Skeletal muscle satellite cell (primary cell): Measurements from ENCODE around the gene PTPN7.
"Not testable (repeated sequence)": the region's sequence is repeated elsewhere in the genome, so short reads cannot be mapped to it uniquely, and the experiment has no call there.

Experiments used
- H3K27me3 ChIP-seq: 2 replicates; pipeline ENCODE4 v1.7.0; 2013; ENCODE audit warnings: low read length; ENCODE audit not compliant: control insufficient read depth, insufficient read depth
- H3K36me3 ChIP-seq: 2 replicates; pipeline ENCODE4 v1.7.0; 2013; ENCODE audit warnings: mild to moderate bottlenecking, control low read depth, low read length; ENCODE audit not compliant: insufficient read depth
- H3K4me1 ChIP-seq: 2 replicates; pipeline ENCODE4 v1.7.0; 2013; ENCODE audit warnings: low read length; ENCODE audit not compliant: control insufficient read depth, insufficient read depth
- H3K4me2 ChIP-seq: 2 replicates; pipeline ENCODE4 v1.7.0; 2013; ENCODE audit warnings: mild to moderate bottlenecking, low read length
- H3K4me3 ChIP-seq: 2 replicates; pipeline ENCODE4 v1.7.0; 2013; ENCODE audit warnings: low read length
- H3K9ac ChIP-seq: 2 replicates; pipeline ENCODE4 v1.7.0; 2013; ENCODE audit warnings: mild to moderate bottlenecking, low read depth, low read length, moderate library complexity
- H3K9me3 ChIP-seq: replicated peaks from 2 replicates; pipeline ENCODE4 v1.7.0; 2013; ENCODE audit warnings: mild to moderate bottlenecking, control low read depth, low read length

PTPN7 gene

DNA sequence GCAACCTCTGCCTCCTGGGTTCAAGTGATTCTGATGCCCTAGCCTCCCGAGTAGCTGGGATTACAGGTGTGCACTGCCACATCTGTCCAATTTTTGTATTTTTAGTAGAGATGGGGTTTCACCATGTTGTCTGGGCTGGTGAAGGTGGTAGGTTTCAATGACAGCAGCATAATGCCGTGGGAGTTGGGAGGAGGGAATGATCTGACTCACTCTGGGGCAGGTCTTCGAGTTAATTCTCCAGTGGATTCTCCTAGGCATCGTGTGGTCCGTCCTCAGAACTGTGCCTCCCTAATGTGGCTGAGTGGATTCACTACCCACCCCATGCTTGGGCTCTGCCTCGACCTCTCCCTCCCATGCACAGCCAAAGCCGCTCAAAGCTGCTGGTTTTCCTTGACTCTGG lies 39.4 kb downstream of the PTPN7 start:
- no peak overlapping the region for H3K4me2 ChIP-seq
- no peaks in the 10 kb centered on the region for H3K4me1 ChIP-seq
- H3K4me3 ChIP-seq, result no peak overlapping the region
- peaks cover 26% of the 10 kb centered on the region for H3K27me3 ChIP-seq
- H3K36me3 ChIP-seq, result no peaks in the 10 kb centered on the region
- no peak overlapping the region for H3K9ac ChIP-seq
- no peaks in the 10 kb centered on the region for H3K9me3 ChIP-seq

DNA sequence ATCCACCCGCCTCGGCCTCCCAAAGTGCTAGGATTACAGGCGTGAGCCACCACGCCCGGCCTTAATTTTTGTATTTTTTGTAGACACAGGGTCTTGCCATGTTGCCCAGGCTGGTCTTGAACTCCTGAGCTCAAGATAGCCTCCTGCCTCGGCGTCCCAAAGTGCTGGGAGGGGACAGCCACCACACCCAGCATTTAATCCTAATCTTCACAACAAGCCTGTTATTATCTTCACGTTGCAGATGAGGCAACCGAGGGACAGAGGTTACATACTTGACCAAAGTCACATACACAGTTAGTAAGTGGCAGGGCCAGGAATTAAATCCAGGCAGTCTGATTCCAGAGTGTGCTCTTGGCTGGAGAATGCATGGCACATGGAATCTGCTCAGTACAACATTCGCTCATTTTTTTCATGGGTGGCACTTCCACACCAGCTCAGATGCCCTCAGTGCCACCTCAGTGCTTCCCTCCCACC lies 42.5 kb downstream of the PTPN7 start:
- Histone ChIP-seq H3K4me1 (peaks cover 5% of the 10 kb centered on the region), H3K9me3 (no peaks in the 10 kb centered on the region), H3K27me3 (peaks cover 13% of the 10 kb centered on the region), H3K4me3 (no peak overlapping the region), H3K9ac (no peak overlapping the region), H3K4me2 (no peak overlapping the region), H3K36me3 (no peaks in the 10 kb centered on the region)

- Histone ChIP-seq H3K9ac (no peak overlapping the region), H3K9me3 (no peaks in the 10 kb centered on the region), H3K4me1 (peaks cover 10% of the 10 kb centered on the region), H3K36me3 (no peaks in the 10 kb centered on the region), H3K27me3 (peaks cover 9% of the 10 kb centered on the region), H3K4me3 (no peak overlapping the region), H3K4me2 (no peak overlapping the region)
These were observed 44.1 kb downstream of the PTPN7 start for GRCh38 chr1:202116287-202116686.

- no peak overlapping the region for H3K4me2 ChIP-seq
- H3K9me3 ChIP-seq, result no peaks in the 10 kb centered on the region
- H3K4me1 ChIP-seq, result peaks cover 10% of the 10 kb centered on the region
- H3K9ac ChIP-seq, result no peak overlapping the region
- no peak overlapping the region for H3K4me3 ChIP-seq
- H3K36me3 ChIP-seq, result no peaks in the 10 kb centered on the region
- peaks cover 9% of the 10 kb centered on the region for H3K27me3 ChIP-seq
These were observed 46.6 kb downstream of the PTPN7 start for GRCh38 chr1:202113690-202114300.

- H3K9ac ChIP-seq, result no peak overlapping the region
- no peaks in the 10 kb centered on the region for H3K36me3 ChIP-seq
- peaks cover 10% of the 10 kb centered on the region for H3K4me1 ChIP-seq
- H3K4me2 ChIP-seq, result peak overlapping the region; percentile 34
- H3K4me3 ChIP-seq, result no peak overlapping the region
- peaks cover 13% of the 10 kb centered on the region for H3K27me3 ChIP-seq
- no peaks in the 10 kb centered on the region for H3K9me3 ChIP-seq
These were observed 47.3 kb downstream of the PTPN7 start for GRCh38 chr1:202112859-202113689.

DNA sequence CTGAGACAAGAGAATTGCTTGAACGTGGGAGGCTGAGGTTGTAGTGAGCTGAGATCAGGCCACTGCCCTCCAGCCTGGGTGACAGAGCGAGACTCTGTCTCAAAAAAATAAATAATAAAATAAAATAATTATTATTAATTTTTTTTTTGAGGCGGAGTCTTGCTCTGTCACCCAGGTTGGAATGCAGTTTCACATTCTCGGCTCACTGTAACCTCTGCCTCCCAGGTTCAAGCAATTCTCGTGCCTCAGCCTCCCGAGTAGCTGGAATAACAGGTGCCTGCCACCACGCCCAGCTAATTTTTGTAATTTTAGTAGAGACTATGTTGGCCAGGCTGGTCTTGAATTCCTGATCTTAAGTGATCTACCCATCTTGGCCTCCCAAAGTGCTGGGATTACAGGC lies 48.8 kb downstream of the PTPN7 start:
- H3K9me3 ChIP-seq, H3K9ac ChIP-seq, H3K4me1 ChIP-seq, H3K36me3 ChIP-seq, H3K4me2 ChIP-seq, H3K4me3 ChIP-seq: not testable (repeated sequence)
- H3K27me3 ChIP-seq, result peaks cover 12% of the 10 kb centered on the region

GRCh38 chr1:202110977-202111376 lies 49.4 kb downstream of the PTPN7 start:
- Histone ChIP-seq H3K4me2 (no peak overlapping the region), H3K4me1 (peaks cover 10% of the 10 kb centered on the region), H3K27me3 (peaks cover 11% of the 10 kb centered on the region), H3K9me3 (no peaks in the 10 kb centered on the region), H3K4me3 (no peak overlapping the region), H3K9ac (no peak overlapping the region), H3K36me3 (no peaks in the 10 kb centered on the region)

GRCh38 chr1:202107801-202108731 lies 52.3 kb downstream of the PTPN7 start:
- no peaks in the 10 kb centered on the region for H3K36me3 ChIP-seq
- no peaks in the 10 kb centered on the region for H3K9me3 ChIP-seq
- H3K9ac ChIP-seq, result no peak overlapping the region
- peaks cover 16% of the 10 kb centered on the region for H3K4me1 ChIP-seq
- peaks cover 4% of the 10 kb centered on the region for H3K27me3 ChIP-seq
- H3K4me2 ChIP-seq, result no peak overlapping the region
- H3K4me3 ChIP-seq, result no peak overlapping the region

- Histone ChIP-seq H3K9me3 (no peaks in the 10 kb centered on the region), H3K27me3 (peaks cover 4% of the 10 kb centered on the region), H3K4me2 (no peak overlapping the region), H3K36me3 (no peaks in the 10 kb centered on the region), H3K4me1 (peaks cover 10% of the 10 kb centered on the region), H3K9ac (no peak overlapping the region), H3K4me3 (no peak overlapping the region)
These were observed 53.1 kb downstream of the PTPN7 start for GRCh38 chr1:202107321-202107761.

DNA sequence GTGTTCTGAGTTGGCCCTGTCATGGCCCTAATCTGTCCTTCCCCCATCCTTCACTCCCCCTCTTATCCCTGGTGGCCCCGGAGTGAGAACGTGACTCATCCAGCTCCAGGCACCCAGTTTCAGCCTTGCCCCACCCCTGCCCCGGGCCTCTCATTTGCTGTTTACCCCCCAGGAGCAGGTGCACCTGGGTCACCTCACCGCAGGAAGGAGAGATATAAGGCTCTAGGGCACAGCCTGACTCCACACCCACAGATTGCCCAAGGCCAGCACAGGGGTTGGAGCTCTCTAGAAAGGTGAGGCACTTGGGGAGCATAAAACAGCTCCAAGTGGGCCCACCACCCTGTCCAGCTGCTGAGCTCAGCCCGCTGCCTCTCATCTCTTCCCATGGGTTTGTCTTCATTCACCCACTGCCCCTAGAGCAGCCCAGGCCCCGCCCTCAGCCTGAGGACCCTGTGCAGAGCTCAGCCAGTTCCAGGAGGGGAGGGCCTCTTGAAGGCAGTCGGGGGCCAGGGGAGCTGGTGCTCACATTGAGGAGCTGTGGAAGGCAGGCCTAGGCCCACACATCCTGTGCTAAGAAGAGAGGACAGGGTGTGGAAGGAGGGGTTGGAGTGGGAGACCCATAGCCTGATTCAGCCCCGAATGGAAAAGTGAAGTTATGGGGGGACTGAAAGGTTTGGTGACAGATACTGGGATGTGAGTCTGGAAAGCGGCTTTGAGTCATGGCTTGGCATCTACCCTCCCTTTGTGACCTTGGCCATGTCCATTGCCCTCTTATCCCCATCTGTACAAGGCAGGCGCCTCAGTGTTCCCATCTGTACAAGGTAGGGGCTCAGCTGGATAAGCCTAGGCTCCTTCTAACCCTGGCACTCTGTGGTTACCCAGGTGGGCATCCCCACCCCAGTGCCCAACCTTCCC lies 53.8 kb downstream of the PTPN7 start:
- Histone ChIP-seq H3K9ac (no peak overlapping the region), H3K27me3 (peaks cover 4% of the 10 kb centered on the region), H3K9me3 (no peaks in the 10 kb centered on the region), H3K36me3 (no peaks in the 10 kb centered on the region), H3K4me2 (no peak overlapping the region), H3K4me3 (no peak overlapping the region), H3K4me1 (peaks cover 10% of the 10 kb centered on the region)
